ENCODE measurements around the gene SALL4.

SALL4 gene

GRCh38 chr20:51832276-51832675 is 30.0 kb upstream of the SALL4 start:
- Histone ChIP-seq H3K27ac (replicated peaks) (no peak overlapping the region), H3K27me3 (ENCODE audit: insufficient read depth, poor library complexity, severe bottlenecking) (no peaks in the 10 kb centered on the region), H3K4me3 (replicated peaks; ENCODE audit: insufficient read depth, low read length) (no peak overlapping the region)
- TF ChIP-seq GABPA (IDR thresholded peaks at IDR 0.05; ENCODE audit: low read depth) (no peak), SPI1 (IDR thresholded peaks at IDR 0.05; ENCODE audit: borderline replicate concordance, low read depth) (no peak), POLR2AphosphoS5 (IDR thresholded peaks at IDR 0.05; ENCODE audit: low read depth) (no peak), REST (IDR thresholded peaks at IDR 0.05; ENCODE audit: insufficient replicate concordance, low read depth) (no peak), CTCF (IDR thresholded peaks at IDR 0.05; ENCODE audit: insufficient read depth, low read length) (no peak)
- no peak for DNase-seq (ENCODE audit: low read depth in 1 of 2, low spot score in 1 of 2)

- TF ChIP-seq CTCF (IDR thresholded peaks at IDR 0.05; ENCODE audit: insufficient read depth, low read length) = no peak
- TF ChIP-seq GABPA (IDR thresholded peaks at IDR 0.05; ENCODE audit: low read depth) = no peak
- TF ChIP-seq POLR2AphosphoS5 (IDR thresholded peaks at IDR 0.05; ENCODE audit: low read depth) = no peak
- no peak for TF ChIP-seq REST (IDR thresholded peaks at IDR 0.05; ENCODE audit: insufficient replicate concordance, low read depth)
- TF ChIP-seq SPI1 (IDR thresholded peaks at IDR 0.05; ENCODE audit: borderline replicate concordance, low read depth) = no peak
- H3K27ac ChIP-seq (replicated peaks) = no peak overlapping the region
These were observed 29.5 kb upstream of the SALL4 start for GRCh38 chr20:51831866-51832265.

GRCh38 chr20:51830538-51830937 is 28.2 kb upstream of the SALL4 start:
- no peak for DNase-seq (ENCODE audit: low read depth in 1 of 2, low spot score in 1 of 2)
- no peak overlapping the region for H3K4me3 ChIP-seq (replicated peaks; ENCODE audit: insufficient read depth, low read length)
- H3K27ac ChIP-seq (replicated peaks) = no peak overlapping the region
- TF ChIP-seq SPI1 (IDR thresholded peaks at IDR 0.05; ENCODE audit: borderline replicate concordance, low read depth) (no peak), CTCF (IDR thresholded peaks at IDR 0.05; ENCODE audit: insufficient read depth, low read length) (no peak), POLR2AphosphoS5 (IDR thresholded peaks at IDR 0.05; ENCODE audit: low read depth) (no peak), REST (IDR thresholded peaks at IDR 0.05; ENCODE audit: insufficient replicate concordance, low read depth) (no peak), GABPA (IDR thresholded peaks at IDR 0.05; ENCODE audit: low read depth) (no peak)
- no peaks in the 10 kb centered on the region for H3K27me3 ChIP-seq (ENCODE audit: insufficient read depth, poor library complexity, severe bottlenecking)

More at GRCh38 chr20:51831866-51832265, 29.5 kb upstream of the SALL4 start:
- no peaks in the 10 kb centered on the region for H3K27me3 ChIP-seq (ENCODE audit: insufficient read depth, poor library complexity, severe bottlenecking)
- no peak for DNase-seq (ENCODE audit: low read depth in 1 of 2, low spot score in 1 of 2)
- H3K4me3 ChIP-seq (replicated peaks; ENCODE audit: insufficient read depth, low read length) = no peak overlapping the region

Measured in HL-60 (cell line).